BLaER1 treated with 17β-estradiol and CSF1 and Interleukin-3, amounts not matched to agents 10 nM and 100 nM (cell line): ENCODE data around the gene ZFR.
A peak's percentile ranks its signal among the peaks of the same experiment; 100 is the strongest.

ENCODE experiments used
- H3K27ac ChIP-seq, 11 experiments: shearing (Covaris generic); formaldehyde crosslinking; 2 replicates each; pipeline ENCODE4 v1.8.1; 2022
- H3K27me3 ChIP-seq, 11 experiments: shearing (Covaris generic); formaldehyde crosslinking; 2 replicates each; pipeline ENCODE4 v1.8.1; 2022
- H3K36me3 ChIP-seq, 11 experiments: shearing (Covaris generic); formaldehyde crosslinking; 2 replicates each; pipeline ENCODE4 v1.8.1; 2022
- H3K4me1 ChIP-seq, 10 experiments: shearing (Covaris generic); formaldehyde crosslinking; 2 replicates each; pipeline ENCODE4 v1.8.1; 2022
- H3K4me2 ChIP-seq, 11 experiments: shearing (Covaris generic); formaldehyde crosslinking; 2 replicates each; pipeline ENCODE4 v1.8.1; 2022
- H3K4me3 ChIP-seq, 10 experiments: shearing (Covaris generic); formaldehyde crosslinking; 2 replicates each; pipeline ENCODE4 v1.8.1; 2022
- H3K9ac ChIP-seq, 11 experiments: shearing (Covaris generic); formaldehyde crosslinking; 2 replicates each; pipeline ENCODE4 v1.8.1; 2022
- H3K9me3 ChIP-seq, 11 experiments: shearing (Covaris generic); formaldehyde crosslinking; replicated peaks in 1 of 11; 2 replicates each; pipeline ENCODE4 v1.8.1; 2022
- H4K20me1 ChIP-seq, 11 experiments: shearing (Covaris generic); formaldehyde crosslinking; 2 replicates each; pipeline ENCODE4 v1.8.1; 2022
- Cebpa-rat ChIP-seq, 11 experiments: shearing (Covaris generic); IDR thresholded peaks; 2 replicates each; pipeline ENCODE4 v1.8.1; 2022

Gene ZFR

DNA sequence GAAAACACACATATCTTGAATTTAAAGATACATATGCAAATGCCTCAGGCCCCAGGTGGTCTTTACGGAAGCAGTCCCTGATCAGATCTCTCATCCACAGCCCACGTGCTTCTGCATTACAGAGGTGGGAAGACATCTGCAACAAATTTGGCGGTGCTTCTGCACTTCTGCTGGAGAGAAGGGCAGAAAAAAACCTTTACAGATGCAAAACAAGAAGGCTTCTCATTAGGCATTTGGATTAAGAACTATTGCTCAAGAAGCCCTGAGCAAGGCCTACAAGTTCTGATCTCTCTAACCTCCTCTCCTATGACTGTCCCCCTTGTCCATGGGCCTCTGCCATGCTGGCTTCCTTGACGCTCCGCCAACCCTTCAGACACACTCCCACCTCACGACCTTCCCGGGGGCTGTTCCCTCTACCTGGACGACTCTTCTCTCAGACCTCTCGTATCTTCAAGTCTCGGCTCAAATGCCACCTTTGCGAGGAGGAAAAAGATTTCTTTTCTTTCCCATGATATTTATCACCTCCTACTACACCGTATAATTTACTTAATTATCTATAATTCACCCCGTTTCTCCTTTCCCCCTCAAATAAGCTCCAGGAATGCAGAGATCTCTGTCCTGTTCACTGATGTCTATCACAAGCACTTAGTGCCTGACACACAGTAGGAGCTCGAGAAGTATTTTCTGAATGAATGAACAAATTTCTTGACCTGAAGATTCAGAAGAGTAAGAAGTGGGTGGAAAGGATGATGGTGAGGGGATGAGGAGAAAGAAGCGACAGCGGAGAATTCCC, 132.9 kb downstream of the ZFR start:
- Histone ChIP-seq H3K4me1 (peaks cover 33 to 52% (median 41%) of the 10 kb centered on the region in 10 experiments), H3K27me3 (no peaks in the 10 kb centered on the region), H3K36me3 (peaks cover 0 to 23% (median 7%) of the 10 kb centered on the region in 11 experiments; a peak in 8 of 22 replicates), H4K20me1 (peaks cover 0 to 59% (median 28%) of the 10 kb centered on the region in 11 experiments; a peak in 14 of 22 replicates), H3K9ac (peak overlapping the region; percentile 91 to 96 (median 93)), H3K4me3 (peak overlapping the region; percentile 84 to 99 (median 94)), H3K27ac (peak overlapping the region; percentile 88 to 94 (median 91)), H3K4me2 (peak overlapping the region; percentile 88 to 96 (median 93)), H3K9me3 (0 out of 22 replicates have a peak, but pooled peaks cover 0 to 3% (median 0%) of the 10 kb centered on the region in 11 experiments)
- TF ChIP-seq Cebpa-rat (IDR thresholded peaks at IDR 0.05): no peak; a peak in 1 of 22 replicates

DNA sequence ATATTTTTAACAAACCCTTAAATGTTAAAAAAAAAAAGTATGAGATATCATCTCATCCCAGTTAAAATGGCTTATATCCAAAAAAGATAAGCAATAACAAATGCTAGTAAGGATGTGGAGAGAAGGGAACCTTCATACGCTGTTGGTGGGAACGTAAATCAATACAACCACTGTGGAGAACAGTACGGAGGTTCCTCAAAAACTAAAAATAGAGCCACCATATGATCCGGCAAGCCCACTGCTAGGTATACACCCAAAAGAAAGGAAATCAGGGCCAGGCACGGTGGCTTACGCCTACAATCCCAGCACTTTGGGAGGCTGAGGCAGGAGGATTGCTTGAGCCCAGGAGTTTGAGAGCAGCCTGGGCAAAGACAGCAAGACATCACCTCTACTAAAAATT, 134.8 kb downstream of the ZFR start:
- TF ChIP-seq Cebpa-rat (IDR thresholded peaks at IDR 0.05): no peak
- H3K4me3 ChIP-seq: peak overlapping the region in 3 of 10 experiments; percentile 10 to 46 (median 16); a peak in 4 of 20 replicates
- peaks cover 0 to 78% (median 32%) of the 10 kb centered on the region in 11 experiments; a peak in 14 of 22 replicates for H4K20me1 ChIP-seq
- peak overlapping the region; percentile 42 to 96 (median 93); a peak in 21 of 22 replicates for H3K4me2 ChIP-seq
- H3K27ac ChIP-seq: peak overlapping the region in 3 of 11 experiments; percentile 15 to 24 (median 21); a peak in 2 of 22 replicates
- no peaks in the 10 kb centered on the region for H3K27me3 ChIP-seq
- H3K4me1 ChIP-seq: peaks cover 38 to 59% (median 47%) of the 10 kb centered on the region in 10 experiments
- H3K9me3 ChIP-seq: 0 out of 22 replicates have a peak, but pooled peaks cover 0 to 3% (median 0%) of the 10 kb centered on the region in 11 experiments
- peaks cover 0 to 34% (median 7%) of the 10 kb centered on the region in 11 experiments; a peak in 8 of 22 replicates for H3K36me3 ChIP-seq
- H3K9ac ChIP-seq: no peak overlapping the region; a peak in 1 of 22 replicates

DNA sequence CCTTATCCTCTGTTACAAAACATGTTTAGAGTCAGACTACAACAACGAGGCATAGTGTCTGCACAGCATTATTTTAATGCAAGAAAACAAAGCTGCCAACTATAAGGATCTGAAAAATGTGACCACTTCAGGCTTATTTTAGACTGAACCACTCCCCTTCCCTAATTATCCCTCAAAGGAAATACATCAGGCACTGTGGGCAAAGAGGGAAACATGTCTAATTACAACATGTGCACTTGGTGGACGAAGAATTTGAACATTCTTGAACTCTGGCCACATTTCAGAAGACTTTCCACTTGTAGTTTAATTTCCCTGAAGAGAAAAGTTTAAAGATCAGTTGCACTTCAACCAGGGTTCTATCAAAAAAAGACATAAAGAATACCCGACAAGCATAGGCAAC, 135.6 kb downstream of the ZFR start:
- Histone ChIP-seq H3K4me1 (peaks cover 47 to 67% (median 54%) of the 10 kb centered on the region in 10 experiments), H3K9me3 (0 out of 22 replicates have a peak, but pooled peaks cover 0 to 3% (median 0%) of the 10 kb centered on the region in 11 experiments), H3K4me3 (no peak overlapping the region), H3K4me2 (peak overlapping the region; percentile 42 to 96 (median 93); a peak in 21 of 22 replicates), H3K27me3 (no peaks in the 10 kb centered on the region), H3K9ac (no peak overlapping the region), H4K20me1 (peaks cover 2 to 86% (median 37%) of the 10 kb centered on the region in 11 experiments; a peak in 16 of 22 replicates), H3K27ac (peak overlapping the region in 4 of 11 experiments; percentile 0 to 35 (median 24); a peak in 6 of 22 replicates), H3K36me3 (peaks cover 0 to 34% (median 7%) of the 10 kb centered on the region in 11 experiments; a peak in 8 of 22 replicates)
- TF ChIP-seq Cebpa-rat (IDR thresholded peaks at IDR 0.05): no peak

DNA sequence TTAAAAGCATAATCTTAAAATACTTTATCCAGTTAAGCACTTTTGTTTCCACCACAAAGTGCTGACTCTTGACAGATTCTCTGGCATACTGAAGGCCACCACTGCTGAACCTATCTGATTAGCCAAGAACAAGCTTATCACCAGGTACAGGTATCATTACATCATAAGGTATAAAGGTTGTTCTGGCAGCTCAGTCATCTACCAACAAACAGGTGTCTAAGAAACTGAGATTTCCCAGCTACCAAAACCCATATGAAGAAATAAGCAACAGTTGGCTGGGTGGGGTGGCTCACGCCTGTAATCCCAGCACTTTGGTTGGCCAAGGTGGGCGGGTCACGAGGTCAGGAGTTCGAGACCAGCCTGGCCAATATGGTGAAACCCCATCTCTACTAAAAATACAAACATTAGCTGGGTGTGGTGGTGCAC, 136.8 kb downstream of the ZFR start:
- H3K4me1 ChIP-seq: peaks cover 49 to 78% (median 54%) of the 10 kb centered on the region in 10 experiments
- no peak overlapping the region for H3K9ac ChIP-seq
- H3K27ac ChIP-seq: 0 out of 22 replicates have a peak overlapping the region, but pooled peaks of 1 of the 11 experiments have one; percentile 4
- no peak overlapping the region for H3K4me3 ChIP-seq
- peaks cover 4 to 97% (median 46%) of the 10 kb centered on the region in 11 experiments; a peak in 19 of 22 replicates for H4K20me1 ChIP-seq
- 0 out of 22 replicates have a peak, but pooled peaks cover 0 to 3% (median 0%) of the 10 kb centered on the region in 11 experiments for H3K9me3 ChIP-seq
- TF ChIP-seq Cebpa-rat (IDR thresholded peaks at IDR 0.05): no peak
- H3K4me2 ChIP-seq: peak overlapping the region in 4 of 11 experiments; percentile 88 to 94 (median 92); a peak in 7 of 22 replicates
- peaks cover 0 to 34% (median 7%) of the 10 kb centered on the region in 11 experiments; a peak in 8 of 22 replicates for H3K36me3 ChIP-seq
- H3K27me3 ChIP-seq: no peaks in the 10 kb centered on the region

DNA sequence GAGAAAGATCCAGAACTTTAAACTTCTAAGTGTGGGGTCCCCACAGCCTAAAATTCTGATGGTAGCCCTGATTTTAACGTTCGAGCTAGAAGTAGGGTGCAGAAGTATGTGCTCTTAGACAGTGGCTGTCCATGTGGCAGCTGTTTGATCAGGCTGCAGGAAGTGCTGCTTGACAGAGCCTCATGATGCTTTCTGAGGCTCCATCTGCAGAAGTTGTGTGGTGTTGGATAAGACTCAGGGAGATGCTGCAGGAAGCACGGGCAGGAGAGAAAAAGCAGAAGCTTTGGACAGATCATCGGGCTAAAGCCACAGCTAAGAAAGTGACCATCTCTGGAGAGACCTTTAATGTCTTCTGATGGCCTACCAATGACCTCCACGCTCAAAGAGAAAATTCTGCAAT, 139.9 kb downstream of the ZFR start:
- H3K9ac ChIP-seq: no peak overlapping the region
- peaks cover 0 to 27% (median 6%) of the 10 kb centered on the region in 11 experiments; a peak in 9 of 22 replicates for H3K36me3 ChIP-seq
- H3K9me3 ChIP-seq: 0 out of 22 replicates have a peak, but pooled peaks cover 0 to 3% (median 0%) of the 10 kb centered on the region in 11 experiments
- H3K4me1 ChIP-seq: peaks cover 31 to 68% (median 35%) of the 10 kb centered on the region in 10 experiments
- peaks cover 24 to 100% (median 49%) of the 10 kb centered on the region in 11 experiments; a peak in 20 of 22 replicates for H4K20me1 ChIP-seq
- H3K27me3 ChIP-seq: no peaks in the 10 kb centered on the region
- H3K4me3 ChIP-seq: no peak overlapping the region
- peak overlapping the region; percentile 16 to 55 (median 43); a peak in 19 of 22 replicates for H3K4me2 ChIP-seq
- H3K27ac ChIP-seq: no peak overlapping the region
- no peak for TF ChIP-seq Cebpa-rat (IDR thresholded peaks at IDR 0.05)
